Pancreas (tissue), 10 donors: ENCODE data around the gene KIAA0319L. TPM values are rescaled to one million over a fixed set of nuclear protein-coding genes. Genes with fewer than 3 reads are reported as not detected.

Source experiments
- ATAC-seq, 4 donors: fragments of 200-7000 bp; cut with Tn5 transposase; one replicate each; pipeline versions ENCODE4 v1.8.0 to v1.9.1; 2020; ENCODE audit warnings: mild to moderate bottlenecking in 4 of 4, moderate library complexity in 4 of 4
- DNase-seq, 6 donors: peaks; one replicate each; pipeline ENCODE4 v3.0.0-alpha.2; 2020
- FAIRE-seq: peaks from 2 replicates; lab custom pipeline; 2012; peaks lifted over from hg19 to GRCh38; lab: Jason Lieb, UNC
- H3K27ac ChIP-seq, 4 donors: fragments of 200-600 bp; sonication (generic); 1 replicate in 3 of 4; 2 replicates in 1 of 4; pipeline versions ENCODE4 v1.5.0 to v1.8.0; 2020
- H3K27me3 ChIP-seq, 4 donors: fragments of 200-600 bp; one replicate each; pipeline ENCODE4 v1.8.0; 2021
- H3K36me3 ChIP-seq, 3 donors: fragments of 200-600 bp; sonication (generic) in 1 of 3; one replicate each; pipeline versions ENCODE4 v1.5.0 to v1.8.0; 2020 to 2021
- H3K4me1 ChIP-seq, 3 donors: fragments of 200-600 bp; one replicate each; pipeline ENCODE4 v1.8.0; 2021
- H3K4me3 ChIP-seq, 4 donors: fragments of 200-600 bp; sonication (generic) in 2 of 4; one replicate each; pipeline versions ENCODE4 v1.5.0 to v1.8.0; 2020 to 2021
- H3K9me3 ChIP-seq, 4 donors: fragments of 200-600 bp; one replicate each; pipeline ENCODE4 v1.8.0; 2021
- CTCF ChIP-seq, 4 donors: fragments of 200-600 bp; sonication (generic) in 3 of 4; IDR thresholded peaks; one replicate each; pipeline versions ENCODE4 v1.5.0 to v1.8.0; 2021; ENCODE audit warnings: antibody characterized with exemption in 4 of 4
- WGBS, 2 donors: extraction: QIAGEN DNeasy Blood & Tissue Kit; methylation state at CpG; one replicate each; pipeline ENCODE4 v1.1.7; 2013; 5-methylcytosine and 5-hydroxymethylcytosine counted together
- intact Hi-C, 3 donors: fragments of 100-400 bp; cut with DNase I; formaldehyde crosslinking; loops; one replicate each; pipeline versions ENCODE4 v1.11.1 to v1.14.2; 2022
- polyA plus RNA-seq, 2 donors: library from polyadenylated mRNA; stranded (reverse); fragments of 200-250 nt; gene quantifications; one replicate each; pipeline ENCODE4 v1.2.3, GENCODE V29; 2013
- total RNA-seq, 6 donors: library from RNA; stranded (reverse); fragmentation: NEBNext Ultra II Directional in 4 of 6; extraction: Animal tissue kit (Norgen Biotek cat#: 25700) in 4 of 6; gene quantifications; one replicate each; pipeline versions ENCODE4 v1.2.1 to v1.2.4, GENCODE V29; 2021 to 2023
- donor health status: healthy with polysubstance abuse.
- donor health status: DM: no; HTN: no; CAD: no; lungs with moderate emphysema.
- donor health status: DM: no; HTN: no; CAD: no.
- donor health status: control.
- donor health status: control.
- donor health status: Bipolar disorder and iron deficiency.
- donor health status: DM: yes; HTN: yes; CAD: no.
- donor health status: DM: no; HTN: no; CAD: no.
- donor health status: DM: no; HTN: no; CAD: no.
- donor health status: DM: yes; HTN: yes; CAD: no.

The KIAA0319L gene
- total and polyA plus RNA-seq, 8 donors, result 22.9 to 50.8 (median 44.1) TPM

GRCh38 chr1:35426097-35426586 is 131.1 kb downstream of the KIAA0319L start:
- intact Hi-C loops, result no loop called here
- WGBS, 2 donors, result 77 to 79% methylated on average over 2 of the region's 2 CpGs
- no peak for TF ChIP-seq CTCF (IDR thresholded peaks at IDR 0.05)
- H3K27ac ChIP-seq, result no peak overlapping the region
- DNase-seq (no peak), FAIRE-seq (no peak), ATAC-seq (no peak)
- H3K36me3 ChIP-seq, result no peaks in the 10 kb centered on the region
- no peak overlapping the region for H3K4me3 ChIP-seq
- no peaks in the 10 kb centered on the region for H3K9me3 ChIP-seq
- no peaks in the 10 kb centered on the region for H3K27me3 ChIP-seq
- H3K4me1 ChIP-seq, result no peaks in the 10 kb centered on the region

- FAIRE-seq, result no peak
- no peaks in the 10 kb centered on the region for H3K4me1 ChIP-seq
- H3K36me3 ChIP-seq, result peaks cover 0 to 29% (median 0%) of the 10 kb centered on the region in 3 donors
- no peak for ATAC-seq
- no peak overlapping the region for H3K27ac ChIP-seq
- TF ChIP-seq CTCF (IDR thresholded peaks at IDR 0.05), result no peak
- H3K4me3 ChIP-seq, result no peak overlapping the region
- no peaks in the 10 kb centered on the region for H3K27me3 ChIP-seq
- no peak for DNase-seq
- intact Hi-C loops, result no loop called here
- H3K9me3 ChIP-seq, result no peaks in the 10 kb centered on the region
- 97 to 99% methylated on average over 1 of the region's 1 CpG for WGBS, 2 donors
Observed at GRCh38 chr1:35408925-35409324, 148.3 kb downstream of the KIAA0319L start.

GRCh38 chr1:35407743-35408142 is 149.5 kb downstream of the KIAA0319L start:
- intact Hi-C loops, result no loop called here
- Histone ChIP-seq H3K27me3 (no peaks in the 10 kb centered on the region), H3K4me1 (no peaks in the 10 kb centered on the region), H3K27ac (no peak overlapping the region), H3K4me3 (no peak overlapping the region), H3K36me3 (peaks cover 0 to 27% (median 0%) of the 10 kb centered on the region in 3 donors), H3K9me3 (no peaks in the 10 kb centered on the region)
- ATAC-seq, result peak in 2 of 4 donors; percentile 21 to 71
- no peak for FAIRE-seq
- no peak for DNase-seq
- WGBS, 2 donors, result 22 to 24% methylated on average over 4 of the region's 4 CpGs
- TF ChIP-seq CTCF (IDR thresholded peaks at IDR 0.05), result no peak

- H3K27ac ChIP-seq, result no peak overlapping the region
- no peak for TF ChIP-seq CTCF (IDR thresholded peaks at IDR 0.05)
- H3K4me1 ChIP-seq, result no peaks in the 10 kb centered on the region
- H3K4me3 ChIP-seq, result no peak overlapping the region
- FAIRE-seq (no peak), DNase-seq (no peak), ATAC-seq (no peak)
- intact Hi-C loops, result no loop called here
- H3K27me3 ChIP-seq, result no peaks in the 10 kb centered on the region
- no peaks in the 10 kb centered on the region for H3K9me3 ChIP-seq
- peaks cover 0 to 28% (median 0%) of the 10 kb centered on the region in 3 donors for H3K36me3 ChIP-seq
Observed at GRCh38 chr1:35406103-35406502, 151.1 kb downstream of the KIAA0319L start.

GRCh38 chr1:35401049-35401448 is 156.2 kb downstream of the KIAA0319L start:
- FAIRE-seq (no peak), DNase-seq (no peak)
- H3K27ac ChIP-seq, result no peak overlapping the region

More at GRCh38 chr1:35401049-35401448, 156.2 kb downstream of the KIAA0319L start:
- no peaks in the 10 kb centered on the region for H3K27me3 ChIP-seq
- no peaks in the 10 kb centered on the region for H3K9me3 ChIP-seq
- ATAC-seq, result no peak
- peaks cover 0 to 40% (median 3%) of the 10 kb centered on the region in 3 donors for H3K36me3 ChIP-seq
- H3K4me3 ChIP-seq, result no peak overlapping the region
- no peaks in the 10 kb centered on the region for H3K4me1 ChIP-seq
- intact Hi-C loops, result no loop called here
- TF ChIP-seq CTCF (IDR thresholded peaks at IDR 0.05), result no peak
